HepG2 (cell line): ENCODE data around the gene CPVL. TPM values are rescaled to one million over a fixed set of nuclear protein-coding genes. Genes with fewer than 3 reads are reported as not detected.

Experiments
- ATAC-seq: fragments of 200-7000 bp; cut with Tn5 transposase; 3 replicates; pipeline ENCODE4 v1.9.1; 2020; ENCODE audit warnings: mild to moderate bottlenecking, moderate library complexity
- BruUV-seq: library from RNA; stranded (reverse); fragments of 400-500 nt; replicated peaks from 2 replicates; lab custom pipeline; 2021; lab: Mats Ljungman, UMichigan
- CTCF ChIA-PET: fragments of 300-600 bp; formaldehyde crosslinking; extraction: SDS; loops from one replicate; lab custom pipeline; 2021; ENCODE audit warnings: low total read pairs, inconsistent platforms, low intra/inter-chr PET ratio; lab: Yijun Ruan, JAX
- POLR2A ChIA-PET: fragments of 350-600 bp; sonication (Branson Sonifier 250); formaldehyde crosslinking; loops from one replicate; lab custom pipeline; 2020; ENCODE audit warnings: antibody characterized with exemption, inconsistent platforms; lab: Yijun Ruan, JAX
- DNase-seq: peaks from one replicate; pipeline ENCODE4 v3.0.0-alpha.2; 2015; ENCODE audit warnings: low spot score
- FAIRE-seq: peaks from 3 replicates; lab custom pipeline; 2011; peaks lifted over from hg19 to GRCh38; lab: Jason Lieb, UNC
- H2AFZ ChIP-seq: one replicate; pipeline ENCODE4 v1.6.1; 2011; ENCODE audit warnings: low read length, inconsistent platforms
- H3K27ac ChIP-seq: fragments of 300-600 bp; 3 replicates; pipeline ENCODE4 v1.8.0; 2011; ENCODE audit warnings: mixed run types, mild to moderate bottlenecking, mixed read lengths, low read length, inconsistent platforms; ENCODE audit not compliant: insufficient read depth; ENCODE audit errors: extremely low read length
- H3K27me3 ChIP-seq, 2 experiments: fragments of 200-600 bp in 1 of 2; 2 replicates in 1 of 2; 3 replicates in 1 of 2; pipeline versions ENCODE4 v1.6.0 to v1.8.0; 2011; ENCODE audit warnings: low read length in 2 of 2, mild to moderate bottlenecking in 2 of 2, moderate library complexity in 2 of 2, inconsistent platforms in 1 of 2; ENCODE audit not compliant: insufficient read depth in 2 of 2, control insufficient read depth in 1 of 2
- H3K36me3 ChIP-seq, 2 experiments: fragments of 200-600 bp in 1 of 2; replicated peaks in 1 of 2; 2 replicates in 1 of 2; 3 replicates in 1 of 2; pipeline versions ENCODE4 v1.5.1 to v1.8.0; 2011; ENCODE audit warnings: low read length in 2 of 2, inconsistent platforms in 1 of 2; ENCODE audit not compliant: insufficient read depth in 2 of 2, control insufficient read depth in 1 of 2
- H3K4me1 ChIP-seq: 2 replicates; pipeline ENCODE4 v1.5.1; 2012; ENCODE audit warnings: low read length, inconsistent platforms; ENCODE audit not compliant: insufficient read depth
- H3K4me2 ChIP-seq: 2 replicates; pipeline ENCODE4 v1.6.0; 2011; ENCODE audit warnings: low read depth, low read length, inconsistent platforms
- H3K4me3 ChIP-seq, 3 experiments: fragments of 200-600 bp in 1 of 3; sonication (generic), shearing (Covaris generic) in 1 of 3; replicated peaks in 1 of 3; 2 replicates each; pipeline ENCODE4 v1.5.1; 2011 to 2016; ENCODE audit warnings: low read length in 3 of 3, inconsistent platforms in 2 of 3, low read depth in 2 of 3, mild to moderate bottlenecking in 2 of 3, control low read depth in 1 of 3, mixed read lengths in 1 of 3; ENCODE audit not compliant: insufficient read depth in 1 of 3
- H3K79me2 ChIP-seq: one replicate; pipeline ENCODE4 v1.6.1; 2011; ENCODE audit warnings: low read length, inconsistent platforms; ENCODE audit not compliant: insufficient read depth
- H3K9ac ChIP-seq: 2 replicates; pipeline ENCODE4 v1.6.0; 2011; ENCODE audit warnings: mild to moderate bottlenecking, low read depth, low read length, inconsistent platforms; ENCODE audit not compliant: insufficient read depth
- H3K9me3 ChIP-seq: 2 replicates; pipeline ENCODE4 v1.5.1; 2012; ENCODE audit warnings: mild to moderate bottlenecking, low read length
- H4K20me1 ChIP-seq: 2 replicates; pipeline ENCODE4 v1.6.0; 2011; ENCODE audit warnings: inconsistent platforms, mild to moderate bottlenecking, low read length, moderate library complexity; ENCODE audit not compliant: insufficient read depth
- FLYWCH1 ChIP-seq: sonication (generic); formaldehyde crosslinking; IDR thresholded peaks from 2 replicates; pipeline ENCODE4 v1.8.1; 2023; ENCODE audit warnings: mild to moderate bottlenecking, missing genetic modification reagents
- HOXA5 ChIP-seq: sonication (generic); formaldehyde crosslinking; IDR thresholded peaks from 2 replicates; pipeline ENCODE4 v1.4.0; 2020; ENCODE audit warnings: missing genetic modification reagents
- KDM4B ChIP-seq: sonication (generic); formaldehyde crosslinking; IDR thresholded peaks from 2 replicates; pipeline ENCODE4 v1.4.0; 2020; ENCODE audit warnings: missing genetic modification reagents
- ONECUT2 ChIP-seq: sonication (generic); formaldehyde crosslinking; IDR thresholded peaks from 2 replicates; pipeline ENCODE4 v1.4.0; 2020; ENCODE audit warnings: missing genetic modification reagents
- SATB2 ChIP-seq: sonication (generic); formaldehyde crosslinking; IDR thresholded peaks from 2 replicates; pipeline ENCODE4 v1.5.0; 2020; ENCODE audit warnings: missing genetic modification reagents
- STAT5B ChIP-seq: sonication (generic); formaldehyde crosslinking; IDR thresholded peaks from 2 replicates; pipeline ENCODE4 v1.4.0; 2020; ENCODE audit warnings: missing genetic modification reagents
- ZNF225 ChIP-seq: sonication (generic); formaldehyde crosslinking; IDR thresholded peaks from 2 replicates; pipeline ENCODE4 v1.4.0; 2020; ENCODE audit warnings: mild to moderate bottlenecking, missing genetic modification reagents
- ZNF775 ChIP-seq: sonication (generic); formaldehyde crosslinking; IDR thresholded peaks from 2 replicates; pipeline ENCODE4 v1.4.0; 2020; ENCODE audit warnings: missing genetic modification reagents, mild to moderate bottlenecking, moderate library complexity, borderline replicate concordance
- ZNF781 ChIP-seq: sonication (generic); formaldehyde crosslinking; IDR thresholded peaks from 2 replicates; pipeline ENCODE4 v1.5.1; 2020; ENCODE audit warnings: borderline replicate concordance, mild to moderate bottlenecking, missing genetic modification reagents; ENCODE audit errors: not compliant biosample characterization
- WGBS: methylation state at CpG from one replicate; pipeline ENCODE4 v1.1.6; 2017; ENCODE audit warnings: low lambda C conversion rate; 5-methylcytosine and 5-hydroxymethylcytosine counted together
- in situ Hi-C: cut with HindIII; loops from 2 replicates; pipeline ENCODE4 v1.10.0; 2017; ENCODE audit warnings: low pct_unique_long_range_greater_than_20kb; ENCODE audit not compliant: extremely low pct_ligation_motif_present
- intact Hi-C: fragments of 100-400 bp; cut with micrococcal nuclease; formaldehyde crosslinking; loops from one replicate; pipeline ENCODE4 v1.10.0; 2022; ENCODE audit not compliant: unreplicated experiment
- polyA plus RNA-seq, 8 experiments: library from polyadenylated mRNA; depleted of rRNA in 3 of 8; stranded (reverse) in 7 of 8; unstranded in 1 of 8; fragments of >200 nt; fragmentation: Illumina TruSeq in 4 of 8; extraction: Trizol in 4 of 8; gene quantifications; 2 replicates each; pipeline versions ENCODE4 v1.2.1 to v1.2.3, GENCODE V29; 2011 to 2016; ENCODE audit warnings: low read depth in 4 of 8, missing spikeins in 1 of 8, mixed read lengths in 1 of 8; ENCODE audit not compliant: insufficient read depth in 1 of 8
- total RNA-seq, 5 experiments: library from RNA; depleted of rRNA; stranded (reverse); fragments of >200 nt; fragmentation: Illumina TruSeq; extraction: Trizol; gene quantifications; 2 replicates each; pipeline ENCODE4 v1.2.3, GENCODE V29; 2016; ENCODE audit warnings: low read depth in 1 of 5
- TF ChIP-seq, protein P1 (sequence below): sonication (generic); formaldehyde crosslinking; IDR thresholded peaks from 2 replicates; pipeline ENCODE4 v1.5.1; 2020; ENCODE audit warnings: missing genetic modification reagents, mild to moderate bottlenecking, borderline replicate concordance
- TF ChIP-seq, protein P2 (sequence below): IDR thresholded peaks from 2 replicates; pipeline ENCODE4 v1.6.1; 2016; ENCODE audit warnings: low read depth, control low read depth
- TF ChIP-seq, protein P3 (sequence below): fragments of 450-650 bp; IDR thresholded peaks from 2 replicates; pipeline ENCODE4 v1.6.1; 2016
- TF ChIP-seq, protein P4 (sequence below): sonication (generic); formaldehyde crosslinking; IDR thresholded peaks from 2 replicates; pipeline ENCODE4 v1.4.0; 2020; ENCODE audit warnings: mild to moderate bottlenecking, low read depth, missing genetic modification reagents

Gene CPVL
- total and polyA plus RNA-seq, 2 of the 13 experiments (the other 11 are each of a cell fraction or from before 2014, with no cell fraction given), result 59.2 to 294 TPM

DNA sequence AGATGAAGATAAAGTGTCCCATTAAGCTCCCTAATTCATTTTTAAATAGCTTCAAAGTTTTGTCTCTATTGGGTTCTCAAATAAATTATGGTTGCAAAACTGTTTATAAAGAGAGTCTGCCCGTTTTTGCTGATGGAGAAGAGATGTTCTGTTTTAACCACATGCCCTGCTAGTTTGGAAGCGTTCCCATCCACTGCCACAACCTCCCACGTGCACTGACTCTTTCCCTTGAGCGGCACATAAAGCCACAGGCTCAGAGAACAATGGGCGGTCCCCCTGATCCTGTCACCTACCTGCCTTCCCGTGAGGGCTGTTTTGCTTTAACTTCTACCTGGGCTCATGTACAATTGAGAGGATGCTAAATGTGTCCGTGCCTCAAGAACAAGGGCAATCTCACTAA is 65.5 kb downstream of the CPVL start:
- BruUV-seq, result no TSS peak
- H3K4me1 ChIP-seq, result no peaks in the 10 kb centered on the region
- in situ Hi-C loops, result no loop called here
- no peak overlapping the region for H3K27ac ChIP-seq
- no peak for ATAC-seq
- no peaks in the 10 kb centered on the region for H3K9me3 ChIP-seq
- 94% methylated on average over 7 of the region's 7 CpGs for WGBS
- CTCF ChIA-PET, result no interaction called here
- POLR2A ChIA-PET, result no interaction called here
- no peaks in the 10 kb centered on the region for H3K79me2 ChIP-seq
- no peak for FAIRE-seq
- H4K20me1 ChIP-seq, result no peaks in the 10 kb centered on the region
- peaks cover 2 to 18% of the 10 kb centered on the region in 2 experiments; a peak in 3 of 5 replicates for H3K36me3 ChIP-seq
- intact Hi-C loops, result no loop called here
- no peak overlapping the region for H3K9ac ChIP-seq
- no peak for DNase-seq
- no peak for TF ChIP-seq ZNF225 (CRISPR knock-in tag)
- TF ChIP-seq, protein P1, sequence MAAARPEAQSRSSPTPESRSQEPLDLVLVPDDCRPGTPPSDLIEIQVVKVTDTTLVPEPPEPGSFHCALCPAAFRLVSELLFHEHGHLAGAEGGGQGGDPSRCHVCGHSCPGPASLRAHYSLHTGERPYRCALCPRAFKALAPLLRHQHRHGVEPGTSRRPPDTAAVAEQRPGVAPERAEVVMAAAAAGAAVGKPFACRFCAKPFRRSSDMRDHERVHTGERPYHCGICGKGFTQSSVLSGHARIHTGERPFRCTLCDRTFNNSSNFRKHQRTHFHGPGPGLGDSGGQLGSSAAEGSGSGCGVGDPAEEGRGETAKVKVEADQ, result no peak
- TF ChIP-seq, protein P2, sequence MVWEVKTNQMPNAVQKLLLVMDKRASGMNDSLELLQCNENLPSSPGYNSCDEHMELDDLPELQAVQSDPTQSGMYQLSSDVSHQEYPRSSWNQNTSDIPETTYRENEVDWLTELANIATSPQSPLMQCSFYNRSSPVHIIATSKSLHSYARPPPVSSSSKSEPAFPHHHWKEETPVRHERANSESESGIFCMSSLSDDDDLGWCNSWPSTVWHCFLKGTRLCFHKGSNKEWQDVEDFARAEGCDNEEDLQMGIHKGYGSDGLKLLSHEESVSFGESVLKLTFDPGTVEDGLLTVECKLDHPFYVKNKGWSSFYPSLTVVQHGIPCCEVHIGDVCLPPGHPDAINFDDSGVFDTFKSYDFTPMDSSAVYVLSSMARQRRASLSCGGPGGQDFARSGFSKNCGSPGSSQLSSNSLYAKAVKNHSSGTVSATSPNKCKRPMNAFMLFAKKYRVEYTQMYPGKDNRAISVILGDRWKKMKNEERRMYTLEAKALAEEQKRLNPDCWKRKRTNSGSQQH, result no peak
- H3K4me2 ChIP-seq, result no peak overlapping the region
- no peak overlapping the region for H3K4me3 ChIP-seq
- no peaks in the 10 kb centered on the region for H3K27me3 ChIP-seq
- H2AFZ ChIP-seq, result no peak overlapping the region

DNA sequence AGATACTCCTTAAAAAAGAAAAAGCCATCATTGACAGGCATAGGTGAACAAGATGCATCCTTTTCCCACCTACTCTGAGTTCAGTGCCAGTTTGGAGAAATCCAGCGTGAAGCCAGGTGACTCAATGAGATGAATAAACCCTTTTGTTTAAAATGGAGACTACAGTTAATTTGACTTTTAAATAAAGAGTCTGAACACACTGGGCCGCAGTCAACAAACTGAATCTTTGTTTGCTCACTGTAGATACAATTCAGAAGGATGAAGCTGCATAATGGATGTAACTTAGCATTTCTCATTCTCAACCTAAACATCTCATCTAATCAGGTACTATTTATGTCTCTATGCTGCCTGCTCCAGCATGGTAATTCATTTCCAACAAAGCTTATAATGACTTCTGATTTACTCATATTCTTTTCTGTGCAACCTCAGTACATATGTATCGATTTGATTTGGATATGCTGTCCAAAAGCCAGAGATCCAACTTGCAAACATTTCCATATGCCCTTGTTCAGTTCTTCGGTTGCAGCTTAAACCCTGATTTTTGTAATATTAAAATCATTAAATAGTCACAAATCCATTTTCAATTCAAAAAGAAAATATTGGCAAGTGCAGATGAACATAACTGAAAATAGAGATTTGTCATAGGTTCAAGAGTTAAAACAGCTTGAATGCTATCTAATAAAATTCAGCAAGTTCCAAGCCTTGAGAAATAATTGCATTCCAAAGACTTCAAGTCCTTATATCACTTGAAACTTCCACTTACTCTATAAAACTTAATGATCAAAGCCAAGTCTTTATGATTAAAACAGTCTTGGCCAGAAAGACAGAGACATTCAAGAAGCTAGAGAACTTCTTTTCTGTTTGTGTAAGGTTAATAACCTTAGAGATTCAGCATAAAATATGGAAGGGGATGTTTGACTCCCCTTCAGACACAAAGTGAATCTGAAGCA is 67.8 kb downstream of the CPVL start:
- intact Hi-C loops (no loop called here), in situ Hi-C loops (no loop called here)
- 0 out of 5 replicates have a peak, but pooled peaks cover 0 to 7% of the 10 kb centered on the region in 2 experiments for H3K36me3 ChIP-seq
- no peak overlapping the region for H3K9ac ChIP-seq
- H3K27me3 ChIP-seq, result no peaks in the 10 kb centered on the region
- DNase-seq (no peak), FAIRE-seq (no peak), ATAC-seq (no peak)
- 93% methylated on average over 4 of the region's 4 CpGs for WGBS
- CTCF ChIA-PET, result no interaction called here
- no peak overlapping the region for H3K4me2 ChIP-seq
- no peaks in the 10 kb centered on the region for H3K79me2 ChIP-seq
- no TSS peak for BruUV-seq
- H3K27ac ChIP-seq, result no peak overlapping the region
- H3K9me3 ChIP-seq, result no peaks in the 10 kb centered on the region
- POLR2A ChIA-PET, result no interaction called here
- no peak overlapping the region for H2AFZ ChIP-seq
- no peaks in the 10 kb centered on the region for H3K4me1 ChIP-seq
- no peak overlapping the region for H3K4me3 ChIP-seq
- H4K20me1 ChIP-seq, result no peaks in the 10 kb centered on the region
- no peak for TF ChIP-seq ZNF775
- TF ChIP-seq, protein P3, sequence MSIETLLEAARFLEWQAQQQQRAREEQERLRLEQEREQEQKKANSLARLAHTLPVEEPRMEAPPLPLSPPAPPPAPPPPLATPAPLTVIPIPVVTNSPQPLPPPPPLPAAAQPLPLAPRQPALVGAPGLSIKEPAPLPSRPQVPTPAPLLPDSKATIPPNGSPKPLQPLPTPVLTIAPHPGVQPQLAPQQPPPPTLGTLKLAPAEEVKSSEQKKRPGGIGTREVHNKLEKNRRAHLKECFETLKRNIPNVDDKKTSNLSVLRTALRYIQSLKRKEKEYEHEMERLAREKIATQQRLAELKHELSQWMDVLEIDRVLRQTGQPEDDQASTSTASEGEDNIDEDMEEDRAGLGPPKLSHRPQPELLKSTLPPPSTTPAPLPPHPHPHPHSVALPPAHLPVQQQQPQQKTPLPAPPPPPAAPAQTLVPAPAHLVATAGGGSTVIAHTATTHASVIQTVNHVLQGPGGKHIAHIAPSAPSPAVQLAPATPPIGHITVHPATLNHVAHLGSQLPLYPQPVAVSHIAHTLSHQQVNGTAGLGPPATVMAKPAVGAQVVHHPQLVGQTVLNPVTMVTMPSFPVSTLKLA, result no peak
- no peak for TF ChIP-seq FLYWCH1 (CRISPR knock-in tag)
- no peak for TF ChIP-seq SATB2 (CRISPR knock-in tag)
- TF ChIP-seq, protein P4, sequence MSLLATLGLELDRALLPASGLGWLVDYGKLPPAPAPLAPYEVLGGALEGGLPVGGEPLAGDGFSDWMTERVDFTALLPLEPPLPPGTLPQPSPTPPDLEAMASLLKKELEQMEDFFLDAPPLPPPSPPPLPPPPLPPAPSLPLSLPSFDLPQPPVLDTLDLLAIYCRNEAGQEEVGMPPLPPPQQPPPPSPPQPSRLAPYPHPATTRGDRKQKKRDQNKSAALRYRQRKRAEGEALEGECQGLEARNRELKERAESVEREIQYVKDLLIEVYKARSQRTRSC (CRISPR knock-in tag), result no peak
- TF ChIP-seq HOXA5, result no peak
- TF ChIP-seq ZNF781 (CRISPR knock-in tag), result no peak
- TF ChIP-seq ONECUT2, result no peak
- TF ChIP-seq STAT5B (CRISPR knock-in tag), result no peak
- no peak for TF ChIP-seq KDM4B (CRISPR knock-in tag)
